ENCODE results near the gene PHTF2.

PHTF2 gene

GRCh38 chr7:77765481-77765880 lies 33.1 kb upstream of the PHTF2 start:
- no peak overlapping the region for H3K4me3 ChIP-seq (replicated peaks; ENCODE audit: insufficient read depth, low read length)
- H3K27ac ChIP-seq (replicated peaks) = no peak overlapping the region
- TF ChIP-seq, protein P1, sequence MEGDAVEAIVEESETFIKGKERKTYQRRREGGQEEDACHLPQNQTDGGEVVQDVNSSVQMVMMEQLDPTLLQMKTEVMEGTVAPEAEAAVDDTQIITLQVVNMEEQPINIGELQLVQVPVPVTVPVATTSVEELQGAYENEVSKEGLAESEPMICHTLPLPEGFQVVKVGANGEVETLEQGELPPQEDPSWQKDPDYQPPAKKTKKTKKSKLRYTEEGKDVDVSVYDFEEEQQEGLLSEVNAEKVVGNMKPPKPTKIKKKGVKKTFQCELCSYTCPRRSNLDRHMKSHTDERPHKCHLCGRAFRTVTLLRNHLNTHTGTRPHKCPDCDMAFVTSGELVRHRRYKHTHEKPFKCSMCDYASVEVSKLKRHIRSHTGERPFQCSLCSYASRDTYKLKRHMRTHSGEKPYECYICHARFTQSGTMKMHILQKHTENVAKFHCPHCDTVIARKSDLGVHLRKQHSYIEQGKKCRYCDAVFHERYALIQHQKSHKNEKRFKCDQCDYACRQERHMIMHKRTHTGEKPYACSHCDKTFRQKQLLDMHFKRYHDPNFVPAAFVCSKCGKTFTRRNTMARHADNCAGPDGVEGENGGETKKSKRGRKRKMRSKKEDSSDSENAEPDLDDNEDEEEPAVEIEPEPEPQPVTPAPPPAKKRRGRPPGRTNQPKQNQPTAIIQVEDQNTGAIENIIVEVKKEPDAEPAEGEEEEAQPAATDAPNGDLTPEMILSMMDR (IDR thresholded peaks at IDR 0.05; ENCODE audit: insufficient read depth, low read length) = no peak
- TF ChIP-seq REST (IDR thresholded peaks at IDR 0.05; ENCODE audit: insufficient replicate concordance, low read depth) (no peak), SPI1 (IDR thresholded peaks at IDR 0.05; ENCODE audit: borderline replicate concordance, low read depth) (no peak), GABPA (IDR thresholded peaks at IDR 0.05; ENCODE audit: low read depth) (no peak), POLR2AphosphoS5 (IDR thresholded peaks at IDR 0.05; ENCODE audit: low read depth) (no peak)
- DNase-seq (ENCODE audit: low read depth in 1 of 2, low spot score in 1 of 2) = no peak
- no peaks in the 10 kb centered on the region for H3K27me3 ChIP-seq (ENCODE audit: insufficient read depth, poor library complexity, severe bottlenecking)

GRCh38 chr7:77765906-77766800 lies 32.4 kb upstream of the PHTF2 start:
- no peak overlapping the region for H3K27ac ChIP-seq (replicated peaks)
- TF ChIP-seq, protein P1 (IDR thresholded peaks at IDR 0.05; ENCODE audit: insufficient read depth, low read length) = no peak
- TF ChIP-seq REST (IDR thresholded peaks at IDR 0.05; ENCODE audit: insufficient replicate concordance, low read depth) (no peak), SPI1 (IDR thresholded peaks at IDR 0.05; ENCODE audit: borderline replicate concordance, low read depth) (no peak), GABPA (IDR thresholded peaks at IDR 0.05; ENCODE audit: low read depth) (no peak), POLR2AphosphoS5 (IDR thresholded peaks at IDR 0.05; ENCODE audit: low read depth) (no peak)
- H3K27me3 ChIP-seq (ENCODE audit: insufficient read depth, poor library complexity, severe bottlenecking) = no peaks in the 10 kb centered on the region
- DNase-seq (ENCODE audit: low read depth in 1 of 2, low spot score in 1 of 2) = no peak
- no peak overlapping the region for H3K4me3 ChIP-seq (replicated peaks; ENCODE audit: insufficient read depth, low read length)

DNA sequence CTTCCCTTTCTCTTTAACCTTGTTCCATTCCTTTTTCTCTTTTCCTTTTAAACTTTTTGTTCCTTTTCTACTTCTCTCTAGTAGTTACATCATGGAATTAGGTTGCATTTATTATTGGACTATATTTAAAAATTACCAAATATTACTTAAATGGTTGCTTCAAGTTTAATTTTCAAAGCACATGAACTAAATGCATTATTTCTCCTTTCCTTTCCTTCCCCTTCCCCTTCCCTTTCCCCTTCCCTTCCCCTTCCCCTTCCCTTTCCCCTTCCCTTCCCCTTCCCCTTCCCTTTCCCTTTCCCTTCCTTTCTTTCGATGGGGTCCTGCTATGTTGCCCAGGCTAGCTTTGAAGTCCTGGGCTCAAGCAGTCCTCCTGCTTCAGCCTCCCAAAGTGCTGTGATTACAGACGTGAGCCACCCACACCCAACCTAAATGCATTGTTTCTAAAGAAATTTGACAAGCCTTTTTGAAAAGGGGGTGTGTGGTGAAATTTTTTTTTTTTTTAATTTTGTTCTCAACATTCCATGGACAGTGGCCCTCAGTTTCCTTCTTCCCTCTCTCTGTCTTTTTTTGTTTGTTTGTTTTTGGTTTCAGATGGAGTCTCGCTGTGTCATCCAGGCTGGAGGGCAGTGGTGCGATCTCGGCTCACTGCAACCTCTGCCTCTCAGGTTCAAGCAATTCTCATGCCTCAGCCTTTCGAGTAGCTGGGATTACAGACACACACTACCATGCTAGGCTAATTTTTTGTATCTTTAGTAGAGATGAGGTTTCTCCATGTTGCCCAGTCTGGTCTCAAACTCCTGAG lies 31.6 kb upstream of the PHTF2 start:
- Histone ChIP-seq H3K27me3 (ENCODE audit: insufficient read depth, poor library complexity, severe bottlenecking) (no peaks in the 10 kb centered on the region), H3K27ac (replicated peaks) (no peak overlapping the region), H3K4me3 (replicated peaks; ENCODE audit: insufficient read depth, low read length) (no peak overlapping the region)
- no peak for DNase-seq (ENCODE audit: low read depth in 1 of 2, low spot score in 1 of 2)
- TF ChIP-seq GABPA (IDR thresholded peaks at IDR 0.05; ENCODE audit: low read depth) (no peak), SPI1 (IDR thresholded peaks at IDR 0.05; ENCODE audit: borderline replicate concordance, low read depth) (no peak), POLR2AphosphoS5 (IDR thresholded peaks at IDR 0.05; ENCODE audit: low read depth) (no peak), REST (IDR thresholded peaks at IDR 0.05; ENCODE audit: insufficient replicate concordance, low read depth) (no peak)
